Tibial nerve (tissue), 3 donors: ENCODE results near the gene LRRC66.

ENCODE experiments used
- CTCF ChIP-seq, 5 experiments: fragments of 200-600 bp in 3 of 5; fragments of 450-650 bp in 2 of 5; sonication (generic) in 3 of 5; IDR thresholded peaks; one replicate each; pipeline ENCODE4 v1.5.1; 2016 to 2019; ENCODE audit warnings: antibody characterized with exemption in 5 of 5, mild to moderate bottlenecking in 3 of 5, moderate library complexity in 2 of 5
- POLR2A ChIP-seq, 2 donors: fragments of 450-650 bp; IDR thresholded peaks; one replicate each; pipeline ENCODE4 v1.6.1; 2017; ENCODE audit warnings: antibody characterized with exemption in 2 of 2, mild to moderate bottlenecking in 2 of 2, moderate library complexity in 2 of 2

- no peak for TF ChIP-seq CTCF (IDR thresholded peaks at IDR 0.05)
- no peak for TF ChIP-seq POLR2A (IDR thresholded peaks at IDR 0.05)
These were observed 4.8 kb downstream of the LRRC66 start for GRCh38 chr4:52015366-52015765.
